GM12872 (cell line): Measurements from ENCODE around the gene LYPD6B.

Experiments used
- TF ChIP-seq, protein P1 (sequence below): IDR thresholded peaks from 3 replicates; pipeline ENCODE4 v1.5.1; 2011; ENCODE audit warnings: low read depth, mild to moderate bottlenecking, low read length, moderate library complexity; ENCODE audit not compliant: insufficient read depth

Gene LYPD6B

DNA sequence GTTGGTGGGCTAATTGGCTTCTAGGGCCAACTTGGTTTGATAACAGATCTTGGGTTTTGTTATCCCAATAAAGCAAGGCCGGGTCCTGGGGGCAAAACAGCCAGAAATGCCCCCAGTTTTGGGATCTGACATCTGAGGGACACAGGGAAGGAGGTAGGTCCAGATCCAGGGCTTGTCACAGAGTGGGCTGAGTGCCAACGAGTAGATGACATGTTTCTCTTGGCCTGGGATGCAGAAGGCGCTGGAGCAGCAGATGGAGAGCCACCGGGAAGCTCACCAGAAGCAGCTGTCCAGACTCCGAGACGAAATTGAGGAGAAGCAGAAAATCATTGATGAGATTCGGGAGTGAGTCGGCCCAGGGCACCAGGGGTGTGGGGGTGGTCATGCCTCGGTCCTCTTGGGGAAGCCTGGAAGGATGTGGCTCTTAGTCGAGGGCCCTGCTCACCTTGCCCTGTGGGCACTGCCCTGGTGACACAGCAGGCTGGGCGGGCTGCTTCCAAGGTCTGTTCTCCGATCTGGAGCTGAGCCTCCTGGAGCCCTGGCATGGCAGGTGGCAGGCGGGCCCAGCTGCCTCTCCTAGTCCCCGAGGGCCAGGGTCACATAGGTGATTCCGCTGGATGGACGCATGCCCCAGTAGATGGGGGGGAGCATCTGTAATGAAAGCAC, 40.2 kb upstream of the LYPD6B start:
- TF ChIP-seq, protein P1, sequence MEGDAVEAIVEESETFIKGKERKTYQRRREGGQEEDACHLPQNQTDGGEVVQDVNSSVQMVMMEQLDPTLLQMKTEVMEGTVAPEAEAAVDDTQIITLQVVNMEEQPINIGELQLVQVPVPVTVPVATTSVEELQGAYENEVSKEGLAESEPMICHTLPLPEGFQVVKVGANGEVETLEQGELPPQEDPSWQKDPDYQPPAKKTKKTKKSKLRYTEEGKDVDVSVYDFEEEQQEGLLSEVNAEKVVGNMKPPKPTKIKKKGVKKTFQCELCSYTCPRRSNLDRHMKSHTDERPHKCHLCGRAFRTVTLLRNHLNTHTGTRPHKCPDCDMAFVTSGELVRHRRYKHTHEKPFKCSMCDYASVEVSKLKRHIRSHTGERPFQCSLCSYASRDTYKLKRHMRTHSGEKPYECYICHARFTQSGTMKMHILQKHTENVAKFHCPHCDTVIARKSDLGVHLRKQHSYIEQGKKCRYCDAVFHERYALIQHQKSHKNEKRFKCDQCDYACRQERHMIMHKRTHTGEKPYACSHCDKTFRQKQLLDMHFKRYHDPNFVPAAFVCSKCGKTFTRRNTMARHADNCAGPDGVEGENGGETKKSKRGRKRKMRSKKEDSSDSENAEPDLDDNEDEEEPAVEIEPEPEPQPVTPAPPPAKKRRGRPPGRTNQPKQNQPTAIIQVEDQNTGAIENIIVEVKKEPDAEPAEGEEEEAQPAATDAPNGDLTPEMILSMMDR = no peak

DNA sequence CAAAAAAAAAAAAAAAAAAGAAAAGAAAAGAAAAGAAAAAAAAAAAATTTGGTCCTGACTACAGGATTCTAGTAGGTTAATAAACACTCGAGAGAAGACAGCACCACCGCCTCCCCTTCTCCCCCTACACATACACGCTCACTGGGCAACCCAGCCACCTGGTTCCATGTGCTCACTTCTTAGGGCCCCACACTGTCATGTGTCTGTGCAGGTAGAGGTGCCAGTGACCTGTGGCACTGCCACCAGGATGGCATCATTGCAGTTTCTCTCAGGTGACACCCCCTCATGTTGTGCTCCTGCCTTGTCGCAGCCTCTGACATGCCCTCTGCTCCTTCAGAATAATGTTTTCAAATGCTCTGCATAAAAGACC, 39.7 kb upstream of the LYPD6B start:
- TF ChIP-seq, protein P1 = no peak

DNA sequence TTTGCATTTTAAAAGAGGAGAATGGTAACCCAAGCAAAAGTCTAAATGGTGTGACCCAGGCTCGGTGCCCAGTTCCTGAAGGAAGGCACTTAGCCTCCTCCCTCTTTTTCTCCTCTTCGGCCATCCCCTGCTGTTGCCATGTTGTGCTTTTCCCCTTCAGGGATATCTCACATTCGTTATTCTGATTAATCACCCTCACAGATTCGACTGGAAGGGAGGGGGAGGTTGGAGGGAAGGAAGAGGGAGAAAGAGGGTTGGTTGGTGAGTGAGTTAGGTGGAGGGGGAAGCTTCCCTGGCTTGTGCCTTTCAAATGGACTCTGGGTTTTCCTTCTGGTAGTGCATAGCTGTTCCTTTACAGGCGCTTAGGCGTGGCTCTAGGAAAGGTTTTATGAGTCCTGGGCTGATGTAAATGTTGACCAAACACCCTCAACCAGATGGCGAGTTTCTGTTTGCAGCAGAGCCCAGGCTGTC, 39.0 kb upstream of the LYPD6B start:
- TF ChIP-seq, protein P1 = no peak

DNA sequence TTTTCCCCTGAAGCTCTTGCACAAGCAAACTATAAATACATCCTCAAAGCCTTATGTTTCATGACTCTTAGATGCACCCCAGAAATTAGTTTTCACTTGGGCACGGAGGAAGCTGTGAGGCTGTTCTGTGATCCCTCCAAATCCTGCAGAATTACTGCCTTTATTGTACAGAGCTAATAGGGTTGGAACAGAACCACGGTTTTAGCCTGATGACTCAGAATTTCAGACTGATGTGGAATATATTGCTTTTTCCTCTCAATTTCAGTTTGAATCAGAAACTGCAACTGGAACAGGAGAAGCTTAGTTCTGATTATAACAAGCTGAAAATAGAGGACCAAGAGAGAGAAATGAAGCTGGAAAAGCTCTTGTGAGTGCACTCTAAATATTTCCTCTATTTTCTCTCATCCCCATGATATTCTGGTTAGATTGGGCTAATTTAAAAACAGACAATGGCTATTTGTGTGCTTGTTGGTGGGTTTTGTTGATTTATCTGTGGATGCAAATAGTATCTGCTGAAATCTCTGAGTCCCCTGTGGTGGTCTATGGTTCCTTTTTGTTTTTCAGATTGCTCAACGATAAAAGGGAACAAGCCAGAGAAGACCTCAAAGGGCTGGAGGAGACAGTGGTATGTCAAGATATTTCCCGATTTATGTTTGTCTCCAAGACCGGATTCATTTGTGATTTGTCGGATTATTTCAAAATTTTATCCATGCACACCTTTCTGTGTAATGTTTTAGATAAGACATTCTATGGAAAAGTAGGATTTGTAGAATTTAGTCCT, 38.2 kb upstream of the LYPD6B start:
- TF ChIP-seq, protein P1 = no peak

DNA sequence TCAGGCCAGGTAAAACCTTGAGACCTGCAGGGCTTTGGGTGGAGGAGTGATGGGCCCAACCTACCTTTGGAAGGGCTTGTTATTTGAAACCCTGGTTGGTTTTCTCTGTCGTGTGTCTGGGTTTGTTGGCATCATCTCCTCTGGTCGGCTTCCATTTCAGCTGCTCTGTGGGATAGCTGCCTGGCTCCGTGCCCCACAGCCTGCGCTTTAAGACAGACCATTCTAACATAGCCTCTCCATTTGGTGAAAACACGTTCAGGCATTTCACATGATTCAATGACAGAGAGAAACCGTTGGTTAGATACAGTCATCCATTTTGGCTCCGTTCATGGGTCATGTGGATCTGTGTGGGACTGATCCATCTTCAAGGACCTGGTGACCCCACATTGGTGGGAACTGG, 37.0 kb upstream of the LYPD6B start:
- TF ChIP-seq, protein P1 = no peak

DNA sequence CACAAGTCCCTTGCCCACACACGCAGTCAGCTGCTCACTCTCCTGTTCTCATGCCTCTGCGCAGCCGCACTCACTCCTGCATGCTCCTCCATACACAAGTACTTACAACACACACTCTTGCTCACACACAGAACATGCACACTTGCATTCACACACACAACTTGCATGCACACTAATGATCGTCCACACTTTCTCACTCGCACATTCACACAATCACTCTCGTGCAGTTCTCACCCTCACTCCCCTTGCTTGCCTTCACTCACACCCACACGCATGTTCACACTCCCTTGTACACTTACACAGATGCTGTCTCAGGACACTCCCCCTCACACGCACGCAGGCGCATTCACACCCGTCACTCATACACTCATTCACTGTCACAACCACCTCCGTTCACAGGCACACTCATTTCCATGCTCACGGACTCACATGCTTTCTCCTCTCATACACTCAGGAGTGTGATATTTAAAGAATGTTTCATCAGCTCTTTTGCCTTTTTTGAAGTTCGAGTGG, 36.1 kb upstream of the LYPD6B start:
- TF ChIP-seq, protein P1 = no peak

DNA sequence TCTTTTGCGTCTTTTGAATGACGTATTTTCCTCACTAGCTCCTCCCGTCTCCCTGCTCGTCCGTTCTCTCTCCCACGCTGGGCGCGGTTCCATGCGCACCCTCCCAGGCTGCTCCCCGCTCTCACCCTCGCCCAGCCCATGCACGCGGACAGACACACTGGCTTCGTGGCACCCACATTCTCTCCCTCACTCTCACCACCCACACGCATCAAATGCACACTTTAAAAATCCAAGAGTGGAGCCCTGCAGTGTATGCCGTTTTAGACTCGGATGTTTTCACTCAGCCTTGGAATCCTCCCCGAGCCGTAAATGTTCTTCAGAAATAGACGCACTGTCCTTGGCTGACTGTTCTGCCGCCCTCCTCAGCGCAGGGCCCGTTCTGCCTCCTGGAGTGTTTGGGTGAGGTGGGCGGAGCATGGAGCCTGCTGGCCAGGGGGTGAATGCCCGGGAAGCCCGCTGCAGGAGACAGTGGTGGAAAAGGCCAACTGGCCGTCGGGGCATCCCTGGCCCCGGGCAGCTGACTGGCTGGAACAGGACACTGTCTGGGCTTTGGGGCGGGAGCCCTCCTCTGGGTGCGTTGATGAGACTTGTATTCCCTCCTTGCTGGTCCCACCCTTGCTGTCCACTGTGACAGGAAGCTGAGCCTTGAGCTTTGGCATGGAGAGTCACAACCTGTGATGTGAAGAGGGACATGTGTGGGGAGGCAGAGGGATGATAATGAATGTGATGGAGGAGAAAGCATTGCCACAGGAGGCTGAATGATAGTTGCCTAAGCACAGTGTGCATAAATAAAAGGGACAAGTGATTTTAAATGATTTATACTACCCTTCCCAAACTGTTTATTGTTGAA, 35.4 kb upstream of the LYPD6B start:
- TF ChIP-seq, protein P1 = no peak
